Activated CD4-positive, alpha-beta memory T cell treated with anti-CD3 and anti-CD28 coated beads, Interleukin-2, amount 10 ng/mL, durations not matched to agents 7 days and 5 days (primary cell): ENCODE results near the gene ZNF195. TPM values are rescaled to one million over a fixed set of nuclear protein-coding genes. Genes with fewer than 3 reads are reported as not detected.
"Not testable (repeated sequence)": the region's sequence is repeated elsewhere in the genome, so short reads cannot be mapped to it uniquely, and the experiment has no call there.

Experiments used
- CTCF ChIA-PET: fragments of 350-600 bp; sonication (Branson Sonifier 250); formaldehyde crosslinking; loops from one replicate; lab custom pipeline; 2021; ENCODE audit warnings: antibody characterized with exemption, inconsistent platforms; lab: Charles Lee
- POLR2A ChIA-PET: fragments of 350-600 bp; sonication (Branson Sonifier 250); formaldehyde crosslinking; loops from one replicate; lab custom pipeline; 2021; ENCODE audit warnings: antibody characterized with exemption; lab: Charles Lee
- DNase-seq: peaks from one replicate; pipeline ENCODE4 v3.0.0-alpha.2; 2020
- H3K27ac Mint-ChIP-seq: one replicate; pipeline ENCODE4 v1.8.0; 2021; ENCODE audit warnings: mild to moderate bottlenecking, mixed read lengths
- H3K27me3 Mint-ChIP-seq: one replicate; pipeline ENCODE4 v1.8.0; 2021; ENCODE audit warnings: mixed read lengths
- H3K36me3 Mint-ChIP-seq: one replicate; pipeline ENCODE4 v1.8.0; 2021; ENCODE audit warnings: low read depth, mixed read lengths
- H3K4me1 Mint-ChIP-seq: one replicate; pipeline ENCODE4 v1.8.0; 2021; ENCODE audit warnings: mixed read lengths
- H3K4me3 Mint-ChIP-seq: one replicate; pipeline ENCODE4 v1.8.0; 2021; ENCODE audit warnings: mild to moderate bottlenecking, mixed read lengths
- H3K9me3 Mint-ChIP-seq: one replicate; pipeline ENCODE4 v1.8.0; 2021; ENCODE audit warnings: mixed read lengths
- total RNA-seq, 2 experiments: library from RNA; stranded (reverse); gene quantifications; one replicate each; pipeline ENCODE4 v1.2.3, GENCODE V29; 2021

ZNF195 gene
- total RNA-seq, 2 experiments from 2014 or later: 30.5 to 33.5 TPM

DNA sequence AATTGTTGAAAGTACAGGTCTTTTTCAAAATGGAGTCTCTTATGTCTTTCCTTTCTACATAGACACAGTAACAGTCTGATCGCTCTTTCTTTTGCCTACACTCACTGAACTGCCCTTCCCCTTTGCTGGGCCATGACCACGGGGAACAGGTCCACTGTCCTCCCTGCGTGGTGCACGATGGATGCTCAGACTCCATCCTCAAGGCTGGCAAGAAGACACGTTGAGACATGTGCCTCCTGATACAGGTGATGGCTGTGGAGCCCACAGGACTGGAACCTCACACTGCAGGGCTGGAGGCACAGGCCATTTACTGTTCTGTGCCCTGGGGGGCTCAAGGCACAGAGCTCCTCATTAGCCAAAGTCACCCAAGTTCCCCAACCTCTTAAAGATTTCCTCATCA lies 16.5 kb upstream of the ZNF195 start:
- POLR2A ChIA-PET, H3K27ac Mint-ChIP-seq, H3K9me3 Mint-ChIP-seq: not testable (repeated sequence)

GRCh38 chr11:3394956-3395355 lies 16.0 kb upstream of the ZNF195 start:
- H3K4me1 Mint-ChIP-seq, H3K36me3 Mint-ChIP-seq, H3K27me3 Mint-ChIP-seq, CTCF ChIA-PET, POLR2A ChIA-PET, H3K27ac Mint-ChIP-seq, H3K4me3 Mint-ChIP-seq, DNase-seq, H3K9me3 Mint-ChIP-seq: not testable (repeated sequence)

More for the DNA sequence above, 16.5 kb upstream of the ZNF195 start:
- CTCF ChIA-PET, DNase-seq, H3K36me3 Mint-ChIP-seq, H3K4me1 Mint-ChIP-seq, H3K4me3 Mint-ChIP-seq, H3K27me3 Mint-ChIP-seq: not testable (repeated sequence)

- POLR2A ChIA-PET, DNase-seq, H3K4me3 Mint-ChIP-seq, H3K36me3 Mint-ChIP-seq, CTCF ChIA-PET, H3K27ac Mint-ChIP-seq, H3K27me3 Mint-ChIP-seq, H3K4me1 Mint-ChIP-seq, H3K9me3 Mint-ChIP-seq: not testable (repeated sequence)
Observed at GRCh38 chr11:3393450-3393849, 14.5 kb upstream of the ZNF195 start.

DNA sequence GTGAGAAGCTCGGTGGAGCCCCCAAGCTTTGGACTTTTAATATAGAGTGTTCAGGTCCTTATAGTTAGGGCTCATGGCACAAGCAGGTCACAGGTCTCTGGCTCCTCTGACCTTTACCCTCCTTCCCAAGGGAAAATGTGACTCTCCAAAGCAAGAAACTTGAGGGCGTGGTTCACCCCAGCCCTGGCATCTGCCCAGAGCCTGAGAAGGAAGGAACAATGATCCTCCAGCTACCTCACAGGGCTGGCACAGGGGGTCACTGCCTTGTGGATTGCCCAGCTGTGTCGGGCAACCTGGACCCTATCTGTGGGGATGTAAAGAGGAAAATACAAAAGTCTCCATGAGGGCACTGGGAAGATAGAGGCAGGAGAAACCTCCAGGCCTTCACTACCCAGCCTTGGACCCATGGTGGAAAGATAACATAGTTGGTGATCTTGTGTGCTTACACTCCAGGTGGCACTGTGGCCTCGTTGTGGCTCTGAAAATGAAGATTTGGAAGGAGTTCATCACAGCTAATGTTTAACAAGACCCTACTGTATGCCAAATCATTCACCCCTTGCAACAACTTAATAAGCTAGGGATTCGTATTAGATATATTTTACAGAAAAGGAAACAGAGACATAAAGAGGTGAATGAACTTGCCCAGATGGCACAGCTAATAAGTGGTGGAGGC lies 3.8 kb upstream of the ZNF195 start:
- Mint-ChIP-seq H3K27ac (no peak overlapping the region), H3K9me3 (peaks cover 22% of the 10 kb centered on the region), H3K36me3 (peaks cover 8% of the 10 kb centered on the region), H3K27me3 (peaks cover 6% of the 10 kb centered on the region), H3K4me1 (peaks cover 13% of the 10 kb centered on the region), H3K4me3 (no peak overlapping the region)
- DNase-seq: no peak
- POLR2A ChIA-PET: no interaction called here
- CTCF ChIA-PET: interaction anchor here (1.2 to 1.5 kb wide), 2 partner anchors 26 to 41 kb away, joined by 3 to 6 read pairs; no protein-coding TSS in a partner anchor

- H3K4me3 Mint-ChIP-seq: no peak overlapping the region
- ChIA-PET CTCF (interaction anchor here (1.7 kb wide), 1 partner anchor 27 kb away, joined by 6 read pairs; no protein-coding TSS in a partner anchor), POLR2A (no interaction called here)
- H3K36me3 Mint-ChIP-seq: peaks cover 18% of the 10 kb centered on the region
- no peak for DNase-seq
- H3K27me3 Mint-ChIP-seq: peaks cover 6% of the 10 kb centered on the region
- H3K27ac Mint-ChIP-seq: no peak overlapping the region
- peaks cover 23% of the 10 kb centered on the region for H3K4me1 Mint-ChIP-seq
- peaks cover 32% of the 10 kb centered on the region for H3K9me3 Mint-ChIP-seq
Observed at GRCh38 chr11:3381794-3382193, 2.8 kb upstream of the ZNF195 start.

DNA sequence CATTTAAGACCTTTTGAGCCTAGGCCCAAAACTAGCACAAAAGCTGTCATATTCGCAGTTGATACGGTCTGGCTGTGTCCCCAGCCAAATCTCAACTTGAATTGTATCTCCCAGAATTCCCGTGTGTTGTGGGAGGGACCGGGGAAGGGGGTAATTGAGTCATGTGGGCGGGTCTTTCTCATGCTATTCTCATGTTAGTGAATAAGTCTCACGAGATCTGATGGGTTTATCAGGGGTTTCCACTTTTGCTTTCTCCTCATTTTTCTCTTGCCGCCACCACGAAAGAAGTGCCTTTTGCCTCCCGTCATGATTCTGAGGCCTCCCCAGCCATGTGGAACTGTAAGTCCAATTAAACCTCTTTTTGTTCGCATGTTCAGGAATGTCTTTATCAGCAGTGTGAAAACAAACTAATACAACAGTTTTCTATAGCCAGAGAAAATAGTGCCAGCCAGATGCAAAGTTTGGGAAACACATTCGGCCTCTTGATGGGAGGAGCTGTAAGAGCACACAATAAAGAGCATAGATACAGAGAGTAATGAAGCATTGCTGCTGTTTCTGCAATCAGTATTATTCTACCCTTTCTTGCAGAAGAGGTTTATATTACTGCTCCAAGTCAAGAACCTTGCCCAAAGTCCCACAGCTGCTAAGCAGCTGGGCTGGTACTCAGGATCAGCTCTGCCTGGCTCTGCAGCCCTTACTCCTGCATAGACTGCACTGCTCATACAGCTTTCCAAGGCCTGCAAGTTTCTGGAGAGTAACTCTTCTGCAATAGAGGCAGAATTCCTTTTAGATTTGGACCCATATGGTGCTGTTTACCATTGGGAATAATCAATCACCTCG lies 2.0 kb upstream of the ZNF195 start:
- ChIA-PET CTCF (interaction anchor here (1.2 to 1.7 kb wide), 2 partner anchors 28 to 30 kb away, joined by 3 to 6 read pairs; no protein-coding TSS in a partner anchor), POLR2A (no interaction called here)
- Mint-ChIP-seq H3K27ac (no peak overlapping the region), H3K4me1 (peaks cover 30% of the 10 kb centered on the region), H3K4me3 (no peak overlapping the region), H3K36me3 (peaks cover 27% of the 10 kb centered on the region), H3K9me3 (peaks cover 39% of the 10 kb centered on the region), H3K27me3 (peaks cover 6% of the 10 kb centered on the region)
- no peak for DNase-seq

DNA sequence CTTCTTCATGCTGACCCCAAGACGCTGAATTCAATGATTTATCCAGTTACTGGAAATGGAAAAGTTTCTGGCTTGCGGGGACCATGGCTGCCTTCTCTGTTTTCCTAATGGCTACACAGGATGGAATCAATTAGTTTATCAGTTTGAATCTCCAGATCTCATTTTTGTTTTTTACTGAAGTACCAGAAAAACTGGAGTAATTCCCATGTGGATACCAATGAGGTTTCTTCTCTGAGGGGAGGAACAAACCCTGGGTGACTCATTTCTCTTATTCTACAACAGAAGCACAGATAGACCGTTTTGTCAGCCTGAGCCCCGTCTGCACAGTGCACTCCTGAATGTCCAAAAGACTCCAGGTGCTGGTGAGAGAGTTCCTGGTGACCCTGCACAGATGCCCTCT lies 3.4 kb downstream of the ZNF195 start:
- no peak for DNase-seq
- ChIA-PET POLR2A (interaction anchor here (1.0 kb wide), 1 partner anchor 11 kb away, joined by 3 read pairs; no protein-coding TSS in a partner anchor), CTCF (interaction anchor here (1.5 to 2.3 kb wide), 2 partner anchors 13 to 33 kb away, joined by 3 to 5 read pairs; no protein-coding TSS in a partner anchor)
- peaks cover 61% of the 10 kb centered on the region for H3K9me3 Mint-ChIP-seq
- H3K4me1 Mint-ChIP-seq: peaks cover 39% of the 10 kb centered on the region
- H3K36me3 Mint-ChIP-seq: peaks cover 80% of the 10 kb centered on the region
- no peak overlapping the region for H3K4me3 Mint-ChIP-seq
- no peak overlapping the region for H3K27ac Mint-ChIP-seq
- no peaks in the 10 kb centered on the region for H3K27me3 Mint-ChIP-seq

DNA sequence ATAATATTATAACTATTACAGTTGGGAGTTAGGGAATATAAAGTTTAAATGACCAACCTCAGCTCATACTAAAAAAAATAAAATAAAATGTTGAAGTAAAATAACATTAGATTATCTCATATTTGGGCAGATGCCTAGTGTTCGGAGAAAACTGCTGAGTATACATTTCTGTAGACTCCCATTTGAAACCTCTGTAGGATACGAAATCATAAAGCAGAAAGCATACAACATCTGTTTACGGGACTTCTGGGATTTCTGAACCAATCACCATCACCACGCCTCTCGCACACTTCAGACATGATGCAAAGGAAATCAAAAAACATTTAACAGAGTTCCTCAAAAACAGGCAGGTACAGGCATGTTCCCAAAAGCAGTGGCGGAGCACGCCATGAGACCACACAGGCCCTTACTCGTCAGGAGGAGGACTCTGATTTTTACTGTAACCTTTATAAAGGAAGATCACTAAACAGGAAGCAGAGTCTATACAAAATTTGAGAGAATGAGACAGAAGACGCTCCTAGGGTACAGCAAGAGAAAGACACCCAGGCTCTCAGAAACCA lies 8.6 kb downstream of the ZNF195 start:
- POLR2A ChIA-PET: interaction anchor here (1.0 to 1.1 kb wide), 2 partner anchors 8 to 16 kb away, joined by 3 to 5 read pairs; partner anchors contain the start of gene ZNF195
- H3K9me3 Mint-ChIP-seq: peaks cover 63% of the 10 kb centered on the region
- CTCF ChIA-PET: no interaction called here
- DNase-seq: no peak
- peaks cover 92% of the 10 kb centered on the region for H3K36me3 Mint-ChIP-seq
- peaks cover 3% of the 10 kb centered on the region for H3K4me1 Mint-ChIP-seq
- H3K27me3 Mint-ChIP-seq: no peaks in the 10 kb centered on the region
- no peak overlapping the region for H3K27ac Mint-ChIP-seq
- H3K4me3 Mint-ChIP-seq: no peak overlapping the region

GRCh38 chr11:3369366-3369765 lies 9.6 kb downstream of the ZNF195 start:
- Mint-ChIP-seq H3K36me3 (peaks cover 92% of the 10 kb centered on the region), H3K9me3 (peaks cover 68% of the 10 kb centered on the region), H3K4me3 (no peak overlapping the region), H3K4me1 (peaks cover 1% of the 10 kb centered on the region), H3K27ac (no peak overlapping the region), H3K27me3 (no peaks in the 10 kb centered on the region)
- POLR2A ChIA-PET: interaction anchor here (1.0 to 1.1 kb wide), 2 partner anchors 9 to 15 kb away, joined by 3 to 5 read pairs; partner anchors contain the start of gene ZNF195
- CTCF ChIA-PET: interaction anchor here (1.1 kb wide), 1 partner anchor 29 kb away, joined by 3 read pairs; no protein-coding TSS in a partner anchor
- no peak for DNase-seq

DNA sequence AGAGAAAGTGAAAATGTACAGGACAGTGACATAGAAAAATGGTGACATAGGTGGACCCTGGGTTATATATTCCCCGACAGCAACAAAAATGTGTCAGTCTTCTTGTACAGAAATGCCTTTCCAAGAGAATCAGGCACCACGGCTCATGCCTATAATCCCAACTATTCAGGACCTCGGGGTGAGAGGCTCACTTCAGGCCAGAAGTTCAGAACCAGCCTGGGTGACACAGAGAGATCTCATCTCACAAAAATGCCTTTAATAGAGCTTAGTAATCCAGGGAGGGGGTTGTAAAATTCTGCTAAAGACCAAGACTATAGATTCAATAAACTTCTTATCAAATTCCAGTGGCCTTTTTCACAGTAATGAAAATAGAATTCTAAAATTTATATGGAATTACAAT lies 10.7 kb downstream of the ZNF195 start:
- Mint-ChIP-seq H3K27me3 (no peaks in the 10 kb centered on the region), H3K4me3 (no peak overlapping the region), H3K36me3 (peaks cover 92% of the 10 kb centered on the region), H3K27ac (no peak overlapping the region), H3K9me3 (peaks cover 70% of the 10 kb centered on the region), H3K4me1 (no peaks in the 10 kb centered on the region)
- CTCF ChIA-PET: no interaction called here
- no peak for DNase-seq
- POLR2A ChIA-PET: no interaction called here

GRCh38 chr11:3367221-3367620 lies 11.7 kb downstream of the ZNF195 start:
- no peak for DNase-seq
- H3K4me1 Mint-ChIP-seq: no peaks in the 10 kb centered on the region
- CTCF ChIA-PET: no interaction called here

GRCh38 chr11:3359092-3359824 lies 19.7 kb downstream of the ZNF195 start:
- POLR2A ChIA-PET: no interaction called here
- H3K9me3 Mint-ChIP-seq: peaks cover 73% of the 10 kb centered on the region
- CTCF ChIA-PET: no interaction called here

More at GRCh38 chr11:3367221-3367620, 11.7 kb downstream of the ZNF195 start:
- Mint-ChIP-seq H3K27me3 (no peaks in the 10 kb centered on the region), H3K36me3 (peaks cover 92% of the 10 kb centered on the region), H3K4me3 (no peak overlapping the region), H3K9me3 (peaks cover 69% of the 10 kb centered on the region), H3K27ac (no peak overlapping the region)
- POLR2A ChIA-PET: no interaction called here

More at GRCh38 chr11:3359092-3359824, 19.7 kb downstream of the ZNF195 start:
- no peak for DNase-seq
- no peak overlapping the region for H3K4me3 Mint-ChIP-seq
- no peak overlapping the region for H3K27ac Mint-ChIP-seq
- H3K27me3 Mint-ChIP-seq: no peaks in the 10 kb centered on the region
- H3K4me1 Mint-ChIP-seq: no peaks in the 10 kb centered on the region
- H3K36me3 Mint-ChIP-seq: peaks cover 83% of the 10 kb centered on the region
